NK-92 treated with Interleukin-12 subunit alpha and Interleukin-12 subunit beta, amount 100 ng/mL, for 24 hours (cell line): ENCODE data around the gene BHMT2.

ENCODE experiments used
- DNase-seq: peaks from one replicate; lab custom pipeline; 2025; lab: John Stamatoyannopoulos, UW

The BHMT2 gene

GRCh38 chr5:79062436-79062835, 7.1 kb upstream of the BHMT2 start:
- DNase-seq, result no peak

GRCh38 chr5:79070350-79070667, 742 bp downstream of the BHMT2 start:
- DNase-seq, result no peak

GRCh38 chr5:79074641-79075040, 5.1 kb downstream of the BHMT2 start:
- DNase-seq, result no peak

- DNase-seq, result no peak
Observed at GRCh38 chr5:79075646-79076426, 6.3 kb downstream of the BHMT2 start.

GRCh38 chr5:79076819-79077218, 7.3 kb downstream of the BHMT2 start:
- DNase-seq, result no peak

GRCh38 chr5:79077680-79078365, 8.3 kb downstream of the BHMT2 start:
- DNase-seq, result no peak

- DNase-seq, result no peak
Observed at GRCh38 chr5:79080804-79081203, 11.2 kb downstream of the BHMT2 start.

- no peak for DNase-seq
Observed at GRCh38 chr5:79081779-79082178, 12.2 kb downstream of the BHMT2 start.

- DNase-seq, result no peak
Observed at GRCh38 chr5:79086116-79086515, 16.5 kb downstream of the BHMT2 start.

GRCh38 chr5:79088507-79088906, 18.9 kb downstream of the BHMT2 start:
- DNase-seq, result no peak

GRCh38 chr5:79091064-79091463, 21.5 kb downstream of the BHMT2 start:
- DNase-seq, result no peak

- DNase-seq, result no peak
Observed at GRCh38 chr5:79093762-79094161, 24.2 kb downstream of the BHMT2 start.

GRCh38 chr5:79105868-79106267, 36.3 kb downstream of the BHMT2 start:
- DNase-seq, result no peak

GRCh38 chr5:79107020-79107796, 37.6 kb downstream of the BHMT2 start:
- DNase-seq, result no peak

- no peak for DNase-seq
Observed at GRCh38 chr5:79108086-79108485, 38.5 kb downstream of the BHMT2 start.

- no peak for DNase-seq
Observed at GRCh38 chr5:79108792-79109191, 39.2 kb downstream of the BHMT2 start.

- DNase-seq, result peak; percentile 5
Observed at GRCh38 chr5:79109527-79110492, 40.2 kb downstream of the BHMT2 start.

GRCh38 chr5:79111387-79111959, 41.9 kb downstream of the BHMT2 start, which contains the start of gene BHMT:
Gene BHMT, plus strand, starts transcription at chr5:79111809. Its CDS starts 77 bp downstream, at chr5:79111886.
- DNase-seq, result no peak

- no peak for DNase-seq
Observed at GRCh38 chr5:79111960-79112702, 42.6 kb downstream of the BHMT2 start.

GRCh38 chr5:79112703-79113058, 43.1 kb downstream of the BHMT2 start:
- DNase-seq, result no peak

GRCh38 chr5:79119486-79119885, 49.9 kb downstream of the BHMT2 start:
- no peak for DNase-seq
